Vein endothelial cell (primary cell): ENCODE data around the gene RBM24. TPM values are rescaled to one million over a fixed set of nuclear protein-coding genes. Genes with fewer than 3 reads are reported as not detected.

Experiments used
- total RNA-seq: library from RNA; depleted of rRNA; stranded (reverse); fragments of >200 nt; gene quantifications from 2 replicates; pipeline ENCODE4 v1.2.3, GENCODE V29; 2012

RBM24 gene
- 1.3 and 4.0 TPM in 2 replicates for total RNA-seq

DNA sequence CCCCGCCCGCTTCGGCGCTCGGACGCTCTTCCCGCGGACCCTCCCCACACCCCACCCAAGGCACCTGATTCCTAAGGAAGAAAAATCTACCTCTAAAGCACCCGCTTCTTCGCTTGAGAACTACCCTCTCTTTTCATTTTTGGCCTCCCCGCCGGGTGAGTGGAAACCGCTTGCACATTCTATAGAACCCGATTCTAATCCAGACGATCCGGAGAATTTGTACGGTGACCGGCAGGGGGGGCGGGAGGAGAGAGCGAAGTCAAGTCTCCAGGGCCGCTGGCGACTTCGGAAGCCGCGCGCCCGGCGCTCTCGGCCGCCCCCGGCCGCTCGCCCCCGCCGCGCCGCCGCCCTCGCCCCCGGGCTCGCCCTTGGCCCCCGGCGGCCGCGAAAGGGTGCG lies at the start of gene RBM24:
TSS of gene RBM24 (plus strand) at position 262 of the 397 bp plus-strand sequence. CDS start 221 bp downstream, outside the sequence.

Other genes with a start within 250 kb of the RBM24 start
- not detected in 2 replicates for gene STMND1, start 179.3 kb upstream of the RBM24 start, total RNA-seq
- under 0.01 and 0.48 TPM in 2 replicates for gene CAP2, start 112.2 kb downstream of the RBM24 start, total RNA-seq